ENCODE data around the gene RBMS1.

DNA sequence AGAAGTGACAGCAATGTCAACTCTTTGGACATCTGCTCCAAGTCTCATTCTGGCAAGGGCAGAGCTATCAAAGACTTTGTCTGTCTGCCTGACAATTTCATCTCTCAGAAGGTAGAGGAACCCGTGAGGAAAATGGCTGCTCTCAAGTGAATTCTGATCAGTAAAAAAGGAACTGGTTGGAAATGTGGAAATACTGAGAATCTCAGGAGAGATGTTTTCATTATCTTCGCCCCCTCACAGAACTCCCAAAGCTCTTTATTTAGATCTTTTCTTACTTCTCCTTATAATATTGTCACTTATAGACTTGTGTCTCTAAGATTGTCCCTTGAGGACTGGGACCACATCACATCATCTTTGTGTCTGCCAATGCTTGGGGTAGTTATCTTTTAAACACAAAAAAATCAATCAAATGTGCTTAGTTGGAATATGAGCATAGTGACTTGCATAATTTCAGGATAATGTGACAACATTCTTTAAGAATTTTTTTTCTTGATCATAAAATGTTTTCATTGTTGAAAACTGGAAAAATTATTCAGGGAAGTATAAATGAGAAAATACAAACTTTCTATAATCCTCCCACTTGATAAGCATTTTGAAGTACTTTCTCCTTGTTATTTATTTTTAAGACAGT, 225.3 kb downstream of the RBMS1 start:
- no peak for TF ChIP-seq POLR2A (IDR thresholded peaks at IDR 0.05)
- TF ChIP-seq, protein P1, sequence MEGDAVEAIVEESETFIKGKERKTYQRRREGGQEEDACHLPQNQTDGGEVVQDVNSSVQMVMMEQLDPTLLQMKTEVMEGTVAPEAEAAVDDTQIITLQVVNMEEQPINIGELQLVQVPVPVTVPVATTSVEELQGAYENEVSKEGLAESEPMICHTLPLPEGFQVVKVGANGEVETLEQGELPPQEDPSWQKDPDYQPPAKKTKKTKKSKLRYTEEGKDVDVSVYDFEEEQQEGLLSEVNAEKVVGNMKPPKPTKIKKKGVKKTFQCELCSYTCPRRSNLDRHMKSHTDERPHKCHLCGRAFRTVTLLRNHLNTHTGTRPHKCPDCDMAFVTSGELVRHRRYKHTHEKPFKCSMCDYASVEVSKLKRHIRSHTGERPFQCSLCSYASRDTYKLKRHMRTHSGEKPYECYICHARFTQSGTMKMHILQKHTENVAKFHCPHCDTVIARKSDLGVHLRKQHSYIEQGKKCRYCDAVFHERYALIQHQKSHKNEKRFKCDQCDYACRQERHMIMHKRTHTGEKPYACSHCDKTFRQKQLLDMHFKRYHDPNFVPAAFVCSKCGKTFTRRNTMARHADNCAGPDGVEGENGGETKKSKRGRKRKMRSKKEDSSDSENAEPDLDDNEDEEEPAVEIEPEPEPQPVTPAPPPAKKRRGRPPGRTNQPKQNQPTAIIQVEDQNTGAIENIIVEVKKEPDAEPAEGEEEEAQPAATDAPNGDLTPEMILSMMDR (IDR thresholded peaks at IDR 0.05) = no peak
